HUES48 (cell line): ENCODE measurements around the gene DAAM2.

Source experiments
- H3K27ac ChIP-seq: one replicate; pipeline ENCODE4 v1.7.0; 2013; ENCODE audit warnings: low read depth, low read length, inconsistent platforms
- H3K27me3 ChIP-seq: 2 replicates; pipeline ENCODE4 v1.6.1; 2013; ENCODE audit warnings: mild to moderate bottlenecking, low read length; ENCODE audit not compliant: control insufficient read depth, insufficient read depth
- H3K36me3 ChIP-seq: 2 replicates; pipeline ENCODE4 v1.6.1; 2013; ENCODE audit warnings: low read length; ENCODE audit not compliant: control insufficient read depth, insufficient read depth
- H3K4me1 ChIP-seq: 2 replicates; pipeline ENCODE4 v1.6.1; 2013; ENCODE audit warnings: mild to moderate bottlenecking, low read length; ENCODE audit not compliant: control insufficient read depth, insufficient read depth
- H3K4me3 ChIP-seq: 2 replicates; pipeline ENCODE4 v1.5.1; 2013; ENCODE audit warnings: mild to moderate bottlenecking, low read depth, low read length
- H3K9ac ChIP-seq: 2 replicates; pipeline ENCODE4 v1.6.1; 2013; ENCODE audit warnings: mild to moderate bottlenecking, low read depth, low read length, moderate library complexity
- H3K9me3 ChIP-seq: 2 replicates; pipeline ENCODE4 v1.6.1; 2013; ENCODE audit warnings: low read length; ENCODE audit not compliant: control insufficient read depth, insufficient read depth

The DAAM2 gene

GRCh38 chr6:39887692-39888450 is 95.7 kb downstream of the DAAM2 start:
- peaks cover 9% of the 10 kb centered on the region; the same call in 1 of the 2 replicates for H3K4me1 ChIP-seq
- H3K27ac ChIP-seq, result peak overlapping the region; percentile 55
- H3K9ac ChIP-seq, result no peak overlapping the region

GRCh38 chr6:39889229-39889628 is 97.1 kb downstream of the DAAM2 start:
- no peak overlapping the region for H3K9ac ChIP-seq
- no peaks in the 10 kb centered on the region for H3K27me3 ChIP-seq
- H3K4me1 ChIP-seq, result peaks cover 9% of the 10 kb centered on the region; the same call in 1 of the 2 replicates
- no peaks in the 10 kb centered on the region for H3K9me3 ChIP-seq
- no peak overlapping the region for H3K4me3 ChIP-seq
- H3K27ac ChIP-seq, result no peak overlapping the region
- no peaks in the 10 kb centered on the region for H3K36me3 ChIP-seq

More at GRCh38 chr6:39887692-39888450, 95.7 kb downstream of the DAAM2 start:
- Histone ChIP-seq H3K27me3 (no peaks in the 10 kb centered on the region), H3K4me3 (no peak overlapping the region), H3K36me3 (no peaks in the 10 kb centered on the region), H3K9me3 (no peaks in the 10 kb centered on the region)

- Histone ChIP-seq H3K9me3 (no peaks in the 10 kb centered on the region), H3K9ac (no peak overlapping the region), H3K27ac (no peak overlapping the region), H3K4me1 (peaks cover 9% of the 10 kb centered on the region; the same call in 1 of the 2 replicates), H3K36me3 (no peaks in the 10 kb centered on the region), H3K27me3 (no peaks in the 10 kb centered on the region), H3K4me3 (no peak overlapping the region)
Observed at GRCh38 chr6:39891353-39891752, 99.2 kb downstream of the DAAM2 start.

- no peak overlapping the region for H3K9ac ChIP-seq
- H3K36me3 ChIP-seq, result no peaks in the 10 kb centered on the region
- H3K27me3 ChIP-seq, result no peaks in the 10 kb centered on the region
- no peak overlapping the region for H3K4me3 ChIP-seq
- H3K9me3 ChIP-seq, result no peaks in the 10 kb centered on the region
- H3K4me1 ChIP-seq, result peaks cover 9% of the 10 kb centered on the region; the same call in 1 of the 2 replicates
- H3K27ac ChIP-seq, result no peak overlapping the region
Observed at GRCh38 chr6:39891976-39892375, 99.8 kb downstream of the DAAM2 start.

- no peak overlapping the region for H3K9ac ChIP-seq
Observed at GRCh38 chr6:39892490-39893129, 100.4 kb downstream of the DAAM2 start.

GRCh38 chr6:39893286-39893685 is 101.1 kb downstream of the DAAM2 start:
- no peak overlapping the region for H3K9ac ChIP-seq
- no peak overlapping the region for H3K4me3 ChIP-seq
- no peaks in the 10 kb centered on the region for H3K36me3 ChIP-seq
- no peaks in the 10 kb centered on the region for H3K9me3 ChIP-seq
- no peaks in the 10 kb centered on the region for H3K27me3 ChIP-seq
- H3K4me1 ChIP-seq, result peaks cover 11% of the 10 kb centered on the region
- H3K27ac ChIP-seq, result no peak overlapping the region

More at GRCh38 chr6:39892490-39893129, 100.4 kb downstream of the DAAM2 start:
- Histone ChIP-seq H3K4me3 (no peak overlapping the region), H3K4me1 (peaks cover 8% of the 10 kb centered on the region), H3K36me3 (no peaks in the 10 kb centered on the region), H3K9me3 (no peaks in the 10 kb centered on the region), H3K27me3 (no peaks in the 10 kb centered on the region), H3K27ac (no peak overlapping the region)

GRCh38 chr6:39896701-39897100 is 104.5 kb downstream of the DAAM2 start:
- H3K9me3 ChIP-seq, result no peaks in the 10 kb centered on the region
- H3K27me3 ChIP-seq, result no peaks in the 10 kb centered on the region
- H3K9ac ChIP-seq, result no peak overlapping the region
- no peak overlapping the region for H3K4me3 ChIP-seq
- H3K36me3 ChIP-seq, result no peaks in the 10 kb centered on the region
- no peak overlapping the region for H3K27ac ChIP-seq
- peaks cover 13% of the 10 kb centered on the region for H3K4me1 ChIP-seq

- Histone ChIP-seq H3K9me3 (no peaks in the 10 kb centered on the region), H3K4me1 (peaks cover 13% of the 10 kb centered on the region), H3K4me3 (no peak overlapping the region), H3K36me3 (no peaks in the 10 kb centered on the region), H3K9ac (no peak overlapping the region), H3K27ac (peak overlapping the region; percentile 70), H3K27me3 (no peaks in the 10 kb centered on the region)
Observed at GRCh38 chr6:39897698-39898097, 105.5 kb downstream of the DAAM2 start.

GRCh38 chr6:39898625-39899024 is 106.4 kb downstream of the DAAM2 start:
- Histone ChIP-seq H3K36me3 (no peaks in the 10 kb centered on the region), H3K4me3 (no peak overlapping the region), H3K9me3 (no peaks in the 10 kb centered on the region), H3K27me3 (no peaks in the 10 kb centered on the region), H3K9ac (no peak overlapping the region), H3K4me1 (peaks cover 13% of the 10 kb centered on the region), H3K27ac (no peak overlapping the region)

GRCh38 chr6:39899554-39900295 is 107.5 kb downstream of the DAAM2 start:
- Histone ChIP-seq H3K27ac (no peak overlapping the region), H3K4me3 (no peak overlapping the region), H3K27me3 (no peaks in the 10 kb centered on the region), H3K4me1 (peaks cover 13% of the 10 kb centered on the region), H3K36me3 (0 out of 2 replicates have a peak, but pooled peaks cover 4% of the 10 kb centered on the region), H3K9me3 (no peaks in the 10 kb centered on the region), H3K9ac (no peak overlapping the region)
